Measurements from ENCODE around the gene ACAD11. TPM values are rescaled to one million over a fixed set of nuclear protein-coding genes. Genes with fewer than 3 reads are reported as not detected.

Gene ACAD11
- total RNA-seq, 1 experiment from 2014 or later, result 15.6 TPM

- Histone ChIP-seq H2BK120ac (ENCODE audit: low read depth, low read length, poor library complexity, severe bottlenecking) (no peak overlapping the region), H3K14ac (ENCODE audit: insufficient read depth, low read length) (no peak overlapping the region), H4K20me1 (ENCODE audit: control insufficient read depth, insufficient read depth, insufficient read length) (no peaks in the 10 kb centered on the region), H3K79me2 (ENCODE audit: insufficient read depth, low read length) (no peaks in the 10 kb centered on the region), H2AK5ac (ENCODE audit: insufficient read length, low read length) (no peak overlapping the region), H3K9me3 (ENCODE audit: control insufficient read depth, low read depth, low read length) (no peaks in the 10 kb centered on the region), H3T11ph (ENCODE audit: low read length) (no peak overlapping the region), H4K5ac (ENCODE audit: insufficient read length, low read depth, low read length) (no peak overlapping the region), H3K4me1 (ENCODE audit: insufficient read depth, low read length) (no peaks in the 10 kb centered on the region), H2AFZ (ENCODE audit: low read length) (no peak overlapping the region), H2BK12ac (ENCODE audit: insufficient read length, low read depth, low read length) (no peak overlapping the region), H3K4me2 (ENCODE audit: insufficient read depth, insufficient read length, low read length) (no peak overlapping the region), H3K4ac (ENCODE audit: low read depth, low read length) (no peak overlapping the region), H4K8ac (replicated peaks; ENCODE audit: insufficient read length, low read depth, low read length) (no peak overlapping the region), H3K56ac (ENCODE audit: insufficient read length, low read depth, low read length) (no peak overlapping the region), H3K18ac (ENCODE audit: insufficient read length, low read depth, low read length) (no peak overlapping the region), H2BK5ac (ENCODE audit: insufficient read length, low read length) (no peak overlapping the region), H3K79me1 (ENCODE audit: insufficient read depth, low read depth, low read length, poor library complexity, severe bottlenecking) (no peaks in the 10 kb centered on the region), H2BK15ac (ENCODE audit: low read depth, low read length) (no peak overlapping the region), H3K23ac (ENCODE audit: insufficient read length, low read depth, low read length) (no peak overlapping the region), H3K23me2 (ENCODE audit: insufficient read length, low read depth, low read length, poor library complexity, severe bottlenecking) (no peaks in the 10 kb centered on the region), H4K91ac (ENCODE audit: insufficient read length, low read depth, low read length) (no peak overlapping the region), H3K27me3 (ENCODE audit: insufficient read depth, low read length) (no peaks in the 10 kb centered on the region), H3K27ac (ENCODE audit: insufficient read length, low read depth, low read length) (no peak overlapping the region), H3K9ac (ENCODE audit: extremely low read depth, insufficient read length, low read length) (no peak overlapping the region), H2BK20ac (ENCODE audit: low read depth, low read length, poor library complexity, severe bottlenecking) (no peak overlapping the region)
- Mint-ChIP-seq H3K4me3 (no peak overlapping the region), H3K9me3 (no peaks in the 10 kb centered on the region), H3K36me3 (ENCODE audit: insufficient read depth in 1 of 3, low read depth in 3 of 3) (peaks cover 3 to 17% (median 10%) of the 10 kb centered on the region in 3 experiments; a peak in 5 of 7 replicates), H3K4me1 (peaks cover 5 to 8% of the 10 kb centered on the region in 2 experiments), H3K27me3 (ENCODE audit: low read depth) (no peaks in the 10 kb centered on the region), H3K27ac (no peak overlapping the region)
- no CpG with 5 or more reads among the region's 3 CpGs for WGBS (ENCODE audit: extremely low coverage, insufficient read length, low lambda C conversion rate)
- no peak for TF ChIP-seq CTCF (conservative IDR thresholded peaks at IDR 0.05)
- DNase-seq, result no peak
These were observed 119.9 kb downstream of the ACAD11 start for GRCh38 chr3:132539681-132540080.
